ENCODE measurements around the gene UNC45A. TPM values are rescaled to one million over a fixed set of nuclear protein-coding genes. Genes with fewer than 3 reads are reported as not detected.

The UNC45A gene
- total and polyA plus RNA-seq, 2 donors (not counting 1 experiment from before 2014, with no cell fraction given): 56.3 to 79.0 TPM

DNA sequence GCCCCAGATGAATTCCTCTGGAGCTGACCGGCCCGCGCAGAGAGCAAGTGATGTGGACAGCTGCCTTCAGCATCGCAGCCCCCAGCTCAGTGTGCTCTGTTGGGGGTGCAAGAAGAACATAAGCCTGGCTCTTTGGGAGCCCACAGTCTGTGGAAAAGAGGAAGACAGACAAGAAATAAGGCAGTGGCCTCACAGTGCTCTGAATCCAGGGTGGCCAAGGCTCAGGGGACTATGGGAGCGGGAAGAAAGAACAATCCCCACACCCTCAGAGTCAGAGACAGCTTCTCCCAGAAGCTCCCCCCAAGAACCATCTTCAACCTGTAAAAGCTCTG is 2.5 kb upstream of the UNC45A start:
- Histone ChIP-seq H3K9ac (ENCODE audit: low read length) (peak overlapping the region; percentile 79), H3K27me3 (replicated peaks in 1 of 4; ENCODE audit: control extremely low read depth in 1 of 4, control insufficient read depth in 3 of 4, insufficient read depth in 4 of 4, low read length in 3 of 4) (no peaks in the 10 kb centered on the region), H2AFZ (ENCODE audit: insufficient read depth, low read depth, low read length, poor library complexity, severe bottlenecking) (peak overlapping the region; percentile 89), H3K36me3 (replicated peaks in 1 of 2; ENCODE audit: control extremely low read depth in 1 of 2, control insufficient read depth in 1 of 2, extremely low read depth in 1 of 2, insufficient read depth in 2 of 2, low read length in 1 of 2) (peaks cover 0 to 3% of the 10 kb centered on the region in 2 experiments), H3K9me3 (ENCODE audit: control extremely low read depth in 1 of 3, control insufficient read depth in 2 of 3, insufficient read depth in 1 of 3, low read length in 2 of 3) (no peaks in the 10 kb centered on the region), H3K27ac (ENCODE audit: low read length in 2 of 2) (peak overlapping the region; percentile 41 to 93), H3K79me2 (ENCODE audit: control insufficient read depth, insufficient read depth, low read length) (peaks cover 14% of the 10 kb centered on the region), H4K20me1 (ENCODE audit: control insufficient read depth, insufficient read depth, low read length, poor library complexity, severe bottlenecking) (peaks cover 9% of the 10 kb centered on the region), H3K4me3 (ENCODE audit: control extremely low read depth in 1 of 5, extremely low read depth in 1 of 5, insufficient read depth in 1 of 5, low read depth in 2 of 5, low read length in 4 of 5) (peak overlapping the region in 4 of 5 experiments; percentile 72 to 97 (median 88)), H3K4me1 (ENCODE audit: control insufficient read depth in 2 of 2, insufficient read depth in 2 of 2, low read length in 2 of 2) (peaks cover 42 to 64% of the 10 kb centered on the region in 2 donors), H3K4me2 (replicated peaks; ENCODE audit: low read depth, low read length, poor library complexity, severe bottlenecking) (peak overlapping the region; percentile 94)
- ATAC-seq (ENCODE audit: low read depth): no peak
- Mint-ChIP-seq H3K27ac (peak overlapping the region; percentile 99), H3K4me1 (peaks cover 52% of the 10 kb centered on the region), H3K9me3 (ENCODE audit: insufficient read depth) (no peaks in the 10 kb centered on the region), H3K27me3 (no peaks in the 10 kb centered on the region), H3K4me3 (peak overlapping the region; percentile 98)
- ChIA-PET CTCF (interaction anchor here (0.7 to 9.5 kb wide), 39 partner anchors 9 to 639 kb away, joined by 3 to 260 read pairs (median 4); partner anchors contain the start of genes FES, MAN2A2, RCCD1 and VPS33B), POLR2A (interaction anchor here (0.6 to 6.9 kb wide), 11 partner anchors 10 to 1968 kb away, joined by 3 to 66 read pairs (median 4); partner anchors contain the start of genes CHD2, IDH2, MAN2A2 and RCCD1)
- DNase-seq: no peak
- 2% methylated on average over 4 of the region's 5 CpGs for WGBS (ENCODE audit: insufficient coverage)
- intact Hi-C loops (cut with micrococcal nuclease): loop anchor here (5.0 to 10.0 kb wide), 3 partner anchors 740 to 1238 kb away; partner anchors contain the start of genes AP3S2, PEX11A and WDR93
- TF ChIP-seq EZH2 (IDR thresholded peaks at IDR 0.05; ENCODE audit: borderline replicate concordance, insufficient read depth, low read depth, low read length, poor library complexity, severe bottlenecking): no peak
- TF ChIP-seq, protein P1, sequence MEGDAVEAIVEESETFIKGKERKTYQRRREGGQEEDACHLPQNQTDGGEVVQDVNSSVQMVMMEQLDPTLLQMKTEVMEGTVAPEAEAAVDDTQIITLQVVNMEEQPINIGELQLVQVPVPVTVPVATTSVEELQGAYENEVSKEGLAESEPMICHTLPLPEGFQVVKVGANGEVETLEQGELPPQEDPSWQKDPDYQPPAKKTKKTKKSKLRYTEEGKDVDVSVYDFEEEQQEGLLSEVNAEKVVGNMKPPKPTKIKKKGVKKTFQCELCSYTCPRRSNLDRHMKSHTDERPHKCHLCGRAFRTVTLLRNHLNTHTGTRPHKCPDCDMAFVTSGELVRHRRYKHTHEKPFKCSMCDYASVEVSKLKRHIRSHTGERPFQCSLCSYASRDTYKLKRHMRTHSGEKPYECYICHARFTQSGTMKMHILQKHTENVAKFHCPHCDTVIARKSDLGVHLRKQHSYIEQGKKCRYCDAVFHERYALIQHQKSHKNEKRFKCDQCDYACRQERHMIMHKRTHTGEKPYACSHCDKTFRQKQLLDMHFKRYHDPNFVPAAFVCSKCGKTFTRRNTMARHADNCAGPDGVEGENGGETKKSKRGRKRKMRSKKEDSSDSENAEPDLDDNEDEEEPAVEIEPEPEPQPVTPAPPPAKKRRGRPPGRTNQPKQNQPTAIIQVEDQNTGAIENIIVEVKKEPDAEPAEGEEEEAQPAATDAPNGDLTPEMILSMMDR (IDR thresholded peaks at IDR 0.05): peak; percentile 52

DNA sequence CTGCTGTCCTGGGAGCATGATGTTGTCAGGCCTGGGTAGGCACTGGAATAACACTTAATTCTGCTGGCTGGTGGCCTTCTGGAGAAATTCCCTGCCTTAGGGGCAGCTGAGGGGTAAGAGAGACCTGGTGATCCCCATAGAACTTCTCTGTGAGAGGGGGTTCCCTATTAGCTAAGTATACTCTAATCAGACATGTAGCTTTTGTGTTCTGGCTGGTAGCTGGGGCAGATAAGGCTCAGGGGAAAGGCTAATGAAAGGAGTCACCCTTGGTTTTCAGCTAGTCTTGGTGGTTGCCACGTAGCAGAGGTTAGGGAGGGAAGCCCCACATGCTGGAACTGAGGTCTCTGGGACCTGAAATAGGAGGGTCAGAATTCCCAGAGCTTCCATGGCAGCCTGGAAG is 1.8 kb upstream of the UNC45A start:
- H3K4me2 ChIP-seq (replicated peaks; ENCODE audit: low read depth, low read length, poor library complexity, severe bottlenecking): no peak overlapping the region
- peaks cover 52% of the 10 kb centered on the region for H3K4me1 Mint-ChIP-seq
- DNase-seq (no peak), ATAC-seq (ENCODE audit: low read depth) (no peak)
- ChIA-PET POLR2A (interaction anchor here (1.9 to 6.9 kb wide), 3 partner anchors 31 to 48 kb away, joined by 5 to 66 read pairs (median 8); partner anchors contain the start of gene MAN2A2), CTCF (interaction anchor here (0.5 to 9.5 kb wide), 29 partner anchors 10 to 700 kb away, joined by 3 to 260 read pairs (median 4); partner anchors contain the start of genes CIB1, FES, GDPGP1 and MAN2A2)
- TF ChIP-seq, protein P1 (IDR thresholded peaks at IDR 0.05): no peak
- TF ChIP-seq EZH2 (IDR thresholded peaks at IDR 0.05; ENCODE audit: borderline replicate concordance, insufficient read depth, low read depth, low read length, poor library complexity, severe bottlenecking): no peak
- peaks cover 14% of the 10 kb centered on the region for H3K79me2 ChIP-seq (ENCODE audit: control insufficient read depth, insufficient read depth, low read length)
- peaks cover 3 to 9% of the 10 kb centered on the region in 2 experiments for H3K36me3 ChIP-seq (replicated peaks in 1 of 2; ENCODE audit: control extremely low read depth in 1 of 2, control insufficient read depth in 1 of 2, extremely low read depth in 1 of 2, insufficient read depth in 2 of 2, low read length in 1 of 2)
- H3K4me3 Mint-ChIP-seq: peak overlapping the region; percentile 98
- peaks cover 42 to 64% of the 10 kb centered on the region in 2 donors for H3K4me1 ChIP-seq (ENCODE audit: control insufficient read depth in 2 of 2, insufficient read depth in 2 of 2, low read length in 2 of 2)
- H3K9me3 ChIP-seq (ENCODE audit: control extremely low read depth in 1 of 3, control insufficient read depth in 2 of 3, insufficient read depth in 1 of 3, low read length in 2 of 3): no peaks in the 10 kb centered on the region
- H3K9me3 Mint-ChIP-seq (ENCODE audit: insufficient read depth): no peaks in the 10 kb centered on the region
- H3K27ac ChIP-seq (ENCODE audit: low read length in 2 of 2): no peak overlapping the region
- no peaks in the 10 kb centered on the region for H3K27me3 ChIP-seq (replicated peaks in 1 of 4; ENCODE audit: control extremely low read depth in 1 of 4, control insufficient read depth in 3 of 4, insufficient read depth in 4 of 4, low read length in 3 of 4)
- intact Hi-C loops (cut with micrococcal nuclease): loop anchor here (5.0 to 10.0 kb wide), 3 partner anchors 741 to 1238 kb away; partner anchors contain the start of genes AP3S2, PEX11A and WDR93
- H2AFZ ChIP-seq (ENCODE audit: insufficient read depth, low read depth, low read length, poor library complexity, severe bottlenecking): no peak overlapping the region
- peak overlapping the region; percentile 26 for H3K27ac Mint-ChIP-seq
- 75% methylated on average over 1 of the region's 1 CpG for WGBS (ENCODE audit: insufficient coverage)
- no peak overlapping the region for H3K9ac ChIP-seq (ENCODE audit: low read length)
- peaks cover 9% of the 10 kb centered on the region for H4K20me1 ChIP-seq (ENCODE audit: control insufficient read depth, insufficient read depth, low read length, poor library complexity, severe bottlenecking)
- H3K4me3 ChIP-seq (ENCODE audit: control extremely low read depth in 1 of 5, extremely low read depth in 1 of 5, insufficient read depth in 1 of 5, low read depth in 2 of 5, low read length in 4 of 5): no peak overlapping the region
- no peaks in the 10 kb centered on the region for H3K27me3 Mint-ChIP-seq
